ENCODE results near the gene NEK9.
"Not testable (repeated sequence)": the region's sequence is repeated elsewhere in the genome, so short reads cannot be mapped to it uniquely, and the experiment has no call there.

The NEK9 gene

DNA sequence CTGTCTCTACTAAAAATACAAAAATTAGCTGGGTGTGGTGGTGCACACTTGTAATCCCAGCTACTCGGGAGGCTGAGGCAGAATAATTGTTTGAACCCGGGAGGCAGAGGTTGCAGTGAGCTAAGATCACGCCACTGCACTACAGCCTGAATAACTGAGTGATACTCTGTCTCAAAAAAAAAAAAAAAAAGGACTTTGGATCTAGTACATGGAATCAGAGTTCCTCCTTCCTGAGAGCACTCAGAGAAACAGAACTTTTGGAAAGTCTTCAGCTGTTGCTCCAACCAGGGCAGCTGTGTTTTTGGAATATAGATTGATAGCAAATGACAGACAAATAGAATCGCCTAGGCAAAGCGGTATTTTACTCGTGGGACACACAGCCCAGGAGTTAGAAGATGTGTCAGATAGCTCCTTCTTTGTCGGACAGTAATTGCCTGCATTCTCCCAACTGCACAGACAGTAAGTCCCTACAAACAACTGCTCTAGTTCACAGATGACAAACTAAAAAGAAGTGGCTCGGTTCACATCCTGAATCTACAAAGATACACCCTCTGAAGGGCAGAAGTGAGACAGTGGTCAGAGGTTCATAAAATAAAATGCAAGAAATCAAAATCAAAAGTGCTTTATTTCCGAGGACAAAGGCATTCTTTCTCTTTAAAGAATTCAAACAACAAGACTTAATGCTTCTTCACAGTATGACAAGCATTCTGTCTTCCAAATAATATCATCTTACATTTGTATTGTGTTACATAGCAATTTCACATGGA is 17.1 kb upstream of the NEK9 start:
- no peak for DNase-seq

DNA sequence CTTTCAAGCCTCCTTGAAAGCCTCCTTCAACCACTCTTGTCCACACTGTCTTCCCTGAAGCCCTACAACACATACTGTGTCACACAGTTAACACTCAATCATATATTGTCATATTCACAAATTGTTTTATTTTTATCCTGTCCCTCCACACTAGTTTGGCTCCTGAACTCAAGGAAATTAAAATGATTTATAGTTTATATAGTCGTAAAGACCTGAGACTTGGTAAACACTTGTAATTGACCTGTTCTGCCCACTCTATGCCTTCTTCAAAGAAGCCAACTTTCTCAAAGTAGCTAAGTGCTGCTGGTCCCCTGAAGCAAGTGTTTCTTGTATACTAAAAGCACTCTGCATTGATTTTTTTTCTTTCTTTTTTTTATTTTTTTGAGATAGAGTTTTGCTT is 15.6 kb upstream of the NEK9 start:
- DNase-seq: no peak

DNA sequence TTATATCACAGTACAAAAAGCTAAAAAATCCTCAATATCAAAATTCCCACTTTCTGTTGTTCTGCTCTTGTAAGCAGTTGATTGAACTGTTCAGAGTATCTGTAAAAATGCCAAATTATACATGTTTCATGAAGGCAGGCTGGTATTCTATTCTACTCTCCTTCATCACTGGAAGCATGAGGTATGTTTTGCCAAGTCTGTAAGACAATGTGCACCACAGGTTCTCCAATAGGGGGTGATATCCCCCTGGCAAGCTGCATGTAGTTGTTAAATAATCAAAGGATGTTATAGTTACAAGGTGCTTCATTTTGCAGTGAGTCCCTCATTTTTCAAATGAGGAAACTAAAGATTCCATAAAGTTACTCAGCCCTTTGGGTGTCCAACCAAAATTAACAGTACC is 15.1 kb upstream of the NEK9 start:
- no peak for DNase-seq

DNA sequence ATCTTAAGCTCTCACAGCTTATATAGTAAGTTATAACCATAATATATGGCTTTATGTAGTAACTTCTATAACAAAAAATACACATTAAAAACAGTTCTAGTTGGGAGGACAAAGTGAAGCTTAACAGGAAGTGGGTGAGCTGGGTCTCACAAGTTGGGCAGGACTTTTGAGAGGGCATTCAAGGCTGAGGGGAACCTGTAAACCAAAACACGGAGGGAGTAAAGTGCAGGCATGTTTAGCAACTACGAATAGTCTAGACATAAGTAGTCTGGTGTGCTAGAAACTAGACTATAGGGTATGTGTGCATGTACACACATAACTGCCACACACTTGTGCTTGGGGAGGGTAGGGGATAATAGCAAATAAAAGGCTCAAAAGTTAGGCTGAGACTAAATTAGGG is 14.2 kb upstream of the NEK9 start:
- DNase-seq: no peak

DNA sequence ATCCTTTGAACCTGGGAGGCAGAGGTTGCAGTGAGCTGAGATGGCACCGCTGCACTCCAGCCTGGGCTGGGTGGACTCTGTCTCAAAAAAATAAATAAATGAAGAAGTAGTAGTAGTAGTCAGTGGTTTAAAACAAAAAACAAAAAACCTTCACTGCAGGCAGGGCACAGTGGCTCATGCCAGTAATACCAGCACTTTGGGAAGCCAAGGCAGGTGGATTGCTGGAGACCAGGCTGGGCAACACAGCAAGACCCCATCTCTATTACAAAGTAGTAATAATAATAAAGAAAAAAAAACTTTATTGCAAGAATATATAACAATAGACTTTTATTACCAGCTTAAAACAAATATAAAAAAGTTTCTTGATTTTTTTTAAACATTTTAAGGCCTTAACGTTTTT is 13.8 kb upstream of the NEK9 start:
- DNase-seq: no peak

DNA sequence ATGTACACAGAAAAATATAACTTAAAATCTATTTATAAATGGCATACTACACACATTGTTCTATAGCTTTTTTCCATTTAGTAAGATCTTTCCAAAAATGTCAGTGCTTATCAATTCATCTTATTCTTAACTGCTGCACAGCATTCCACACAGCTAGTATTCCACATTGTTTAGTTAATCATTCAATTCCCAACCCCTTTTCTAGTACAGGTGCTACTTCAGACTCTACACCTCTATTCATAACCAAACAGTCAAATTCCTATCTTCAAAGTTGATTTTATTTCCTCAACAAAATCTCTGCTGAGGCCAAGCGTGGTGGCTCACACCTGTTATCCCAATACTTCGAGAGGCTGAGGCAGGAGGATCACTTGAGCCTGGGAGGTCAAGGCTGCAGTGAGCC is 12.3 kb upstream of the NEK9 start:
- DNase-seq: no peak

DNA sequence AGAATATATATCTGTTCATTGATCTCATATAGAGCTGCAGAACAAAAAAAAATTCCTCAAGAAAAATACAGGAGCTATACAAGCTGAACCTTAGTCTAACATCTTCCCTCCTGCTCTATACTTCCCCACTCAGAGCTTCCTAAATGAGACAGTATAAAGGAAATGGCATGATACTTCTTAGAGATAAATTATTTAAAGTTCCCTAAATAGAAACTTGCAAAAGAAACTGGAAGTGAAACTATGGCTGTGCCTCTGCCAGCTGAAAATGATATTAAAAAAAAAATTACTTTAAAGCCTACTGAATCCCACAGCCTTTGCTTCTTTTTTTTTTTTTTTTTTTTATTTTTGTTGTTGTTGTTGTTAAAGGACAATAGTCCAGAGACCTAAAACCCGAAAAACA is 11.6 kb upstream of the NEK9 start:
- no peak for DNase-seq

DNA sequence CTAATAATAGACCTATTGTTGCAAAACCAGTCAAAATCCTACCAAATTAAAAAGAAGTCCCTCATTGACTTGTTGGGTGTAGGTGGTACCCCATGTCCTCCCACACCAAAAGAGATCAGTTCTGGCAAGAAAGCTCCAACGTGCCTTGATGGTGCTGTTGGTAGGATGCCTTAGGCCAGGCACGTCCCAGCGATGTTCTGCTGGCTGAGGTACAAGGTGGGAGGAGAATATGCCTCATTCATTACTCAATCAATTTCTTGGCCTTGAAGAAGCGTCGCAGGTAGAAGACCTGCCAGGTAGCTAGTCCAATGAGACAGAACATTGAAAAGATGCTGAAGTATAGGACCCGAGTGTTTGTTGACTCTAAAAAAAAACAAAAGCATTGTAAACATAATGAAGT is 7.8 kb upstream of the NEK9 start:
- DNase-seq: no peak

DNA sequence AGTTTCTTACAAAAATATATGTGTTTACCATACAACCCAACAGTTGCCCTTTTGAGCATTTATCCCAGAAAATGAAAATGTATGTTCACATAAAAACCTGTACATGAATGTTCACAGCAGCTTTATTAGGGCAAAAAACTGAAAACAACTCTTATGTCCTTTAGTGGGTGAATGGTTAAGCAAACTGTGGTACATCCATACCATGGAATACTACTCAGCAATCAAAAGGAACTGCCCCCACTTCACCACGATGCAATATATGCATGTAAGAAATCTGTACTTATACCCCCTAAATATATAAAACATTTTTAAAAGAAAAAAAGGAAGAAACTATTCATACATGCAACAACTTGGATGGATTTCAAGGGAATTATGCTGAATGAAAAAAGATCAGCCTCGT is 6.7 kb upstream of the NEK9 start:
- DNase-seq: no peak

DNA sequence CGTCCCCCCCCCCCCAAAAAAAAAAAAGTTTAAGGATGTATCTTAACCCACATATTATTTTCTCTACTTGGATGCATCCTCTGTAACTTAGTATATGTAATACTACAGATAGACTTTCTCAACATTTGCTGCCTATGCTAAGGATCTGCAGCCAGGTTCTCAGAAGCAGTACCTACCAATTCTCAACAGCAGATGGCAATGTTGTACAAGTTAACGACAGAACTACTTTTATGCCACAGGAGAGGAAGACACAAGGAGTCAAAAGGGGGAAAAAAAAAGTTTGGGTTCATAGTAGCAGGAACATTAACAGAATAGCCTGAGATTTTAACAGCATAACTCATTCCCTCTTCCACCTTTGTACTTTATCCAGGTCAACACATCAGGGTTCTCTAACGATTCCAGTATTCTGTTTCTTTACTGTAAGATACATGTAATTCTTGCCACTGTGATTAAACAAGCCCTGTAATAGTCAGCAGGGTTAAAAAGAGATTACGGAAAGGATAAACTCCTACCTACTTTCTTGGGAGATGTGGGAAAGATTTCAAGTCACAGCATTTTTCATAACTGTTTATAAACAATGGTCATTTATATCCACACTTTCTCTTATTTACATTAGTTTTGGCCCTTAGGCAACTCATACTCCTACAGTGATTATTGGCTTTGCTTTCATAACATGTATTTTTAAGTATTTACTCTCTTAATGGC is 5.7 kb upstream of the NEK9 start:
- no peak for DNase-seq

DNA sequence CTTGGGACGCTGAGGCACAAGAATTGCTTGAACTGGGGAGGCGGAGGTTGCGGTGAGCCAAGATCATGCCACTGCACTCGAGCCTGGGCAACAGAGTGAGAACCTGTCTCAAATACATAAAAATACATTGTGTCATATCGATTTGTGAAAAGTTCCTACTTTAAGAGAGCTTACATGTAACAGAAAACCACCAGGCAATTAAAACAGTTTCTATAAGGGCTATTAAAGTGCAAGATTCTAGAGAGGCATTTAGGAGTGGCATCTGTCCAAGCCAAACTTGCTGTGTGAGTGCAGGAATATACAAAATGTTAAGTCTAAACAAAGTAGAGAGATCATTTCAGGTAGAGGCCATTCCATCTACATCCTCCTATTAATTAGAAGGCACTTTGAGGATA is 1.7 kb upstream of the NEK9 start:
- no peak for DNase-seq

DNA sequence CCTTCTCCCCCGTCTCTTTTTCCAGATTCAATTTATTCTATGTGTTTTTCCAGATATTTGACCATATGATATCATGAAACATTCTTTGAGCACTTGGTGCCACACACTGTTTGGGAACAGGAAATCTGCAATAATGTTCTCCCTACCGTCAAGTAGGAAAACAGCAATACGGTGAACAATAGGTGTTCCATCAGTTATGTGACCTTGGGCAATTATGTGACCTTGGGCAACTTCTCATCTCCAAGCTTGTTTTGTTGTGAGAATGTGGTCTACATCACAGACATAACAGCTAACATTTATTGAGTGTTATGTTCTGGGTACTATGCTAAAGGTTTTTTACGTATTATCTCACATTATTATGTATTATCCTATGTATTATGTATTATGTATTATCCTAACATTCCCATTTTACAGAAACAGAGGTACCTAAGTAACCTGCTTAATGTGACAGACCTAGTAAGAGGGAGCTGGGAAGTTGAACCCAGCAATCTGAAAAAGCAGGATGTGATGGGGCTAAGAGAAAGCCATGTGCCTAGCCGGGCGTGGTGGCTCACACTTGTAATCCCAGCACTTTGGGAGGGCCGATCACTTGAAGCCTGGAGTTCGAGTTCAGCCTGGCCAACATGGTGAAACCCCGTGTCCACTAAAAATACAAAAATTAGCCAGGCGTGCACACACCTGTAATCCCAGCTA is 1.2 kb upstream of the NEK9 start:
- no peak for DNase-seq

DNA sequence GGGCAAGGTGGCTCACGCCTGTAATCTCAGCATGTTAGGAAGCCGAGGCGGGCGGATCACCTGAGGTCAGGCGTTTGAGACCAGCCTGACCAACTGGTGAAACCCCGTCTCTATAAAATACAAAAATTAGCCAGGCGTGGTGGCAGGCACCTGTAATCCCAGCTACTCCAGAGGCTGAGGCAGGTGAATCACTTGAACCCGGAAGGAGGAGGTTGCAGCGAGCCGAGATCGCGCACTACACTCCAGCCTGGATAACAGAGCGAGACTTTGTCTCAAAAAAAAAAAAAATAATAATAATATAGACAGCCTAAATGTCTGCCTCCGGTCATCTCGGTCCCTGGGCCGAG is 599 bp upstream of the NEK9 start:
- DNase-seq: not testable (repeated sequence)

DNA sequence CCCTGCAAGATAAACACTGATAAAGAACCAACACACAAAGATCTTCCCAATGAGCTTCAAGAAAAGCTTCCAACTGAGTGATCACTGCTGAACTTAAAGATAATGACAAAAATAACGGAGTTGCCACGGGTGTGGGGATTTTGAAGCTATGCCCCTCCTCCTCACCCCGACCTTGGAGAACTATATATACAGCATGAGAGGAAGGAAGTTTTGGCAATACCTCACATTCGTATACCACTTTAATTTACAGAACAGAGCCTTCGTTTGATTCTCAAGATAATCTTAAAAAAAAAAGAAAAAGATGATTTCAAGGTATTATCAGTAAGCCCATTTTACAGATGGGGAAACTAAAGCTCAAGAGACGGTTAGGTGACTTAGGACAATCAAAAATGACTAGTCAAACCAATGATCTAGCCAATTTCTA is 715 bp downstream of the NEK9 start:
- DNase-seq: no peak

DNA sequence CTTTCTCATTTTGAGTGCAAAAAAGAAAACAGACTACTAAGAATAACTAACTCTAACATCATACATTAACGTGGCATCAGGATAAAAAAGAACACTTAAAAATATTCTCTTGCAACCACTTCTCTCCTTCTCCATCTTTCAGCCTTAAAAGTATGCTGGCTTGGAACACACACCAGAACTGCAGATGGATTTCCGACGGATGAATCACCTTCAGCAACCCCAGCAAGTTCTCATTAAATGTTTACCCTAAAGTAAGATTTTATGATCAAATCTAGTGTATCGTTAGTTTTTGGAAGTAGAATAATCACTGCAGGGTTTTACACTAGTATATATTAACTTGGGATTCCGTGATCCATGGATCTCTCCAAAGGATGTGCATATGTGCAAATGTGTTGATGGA is 1.2 kb downstream of the NEK9 start:
- no peak for DNase-seq

DNA sequence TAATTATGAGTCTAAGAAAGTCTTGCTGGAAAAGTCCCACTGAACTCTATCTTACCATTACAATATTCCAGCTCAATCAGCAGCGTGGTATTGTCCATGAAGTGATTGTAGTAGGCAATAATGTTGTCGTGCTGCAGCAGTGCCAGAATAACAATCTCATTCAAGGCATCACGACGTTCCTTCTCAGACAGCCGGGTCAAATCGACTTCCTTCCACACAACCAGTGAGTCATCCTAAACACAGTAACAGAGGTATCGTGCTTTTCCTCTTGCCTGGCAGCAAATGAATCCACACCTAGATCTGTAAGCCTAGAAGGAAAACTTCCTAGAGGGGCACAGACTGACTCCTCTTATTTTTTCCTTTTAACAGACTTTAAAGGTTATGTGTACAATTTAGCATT is 2.9 kb downstream of the NEK9 start:
- DNase-seq: no peak

DNA sequence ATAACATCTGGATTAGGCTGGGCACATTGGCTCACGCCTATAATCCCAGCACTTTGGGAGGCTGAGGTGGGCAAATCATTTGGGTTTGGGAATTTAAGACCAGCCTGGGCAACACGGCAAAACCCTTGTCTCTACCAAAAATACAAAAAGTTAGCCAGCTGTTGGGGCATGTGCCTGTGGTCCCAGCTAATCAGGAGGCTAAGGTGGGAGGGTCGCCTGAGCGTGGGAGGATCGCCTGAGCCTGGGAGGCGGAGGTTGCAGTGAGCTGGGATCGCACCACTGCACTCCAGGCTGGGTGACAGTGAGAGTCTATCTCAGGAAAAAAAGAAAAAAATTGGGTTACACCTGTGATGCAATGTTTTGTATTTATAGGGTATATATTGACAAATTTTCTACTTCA is 5.3 kb downstream of the NEK9 start:
- no peak for DNase-seq

DNA sequence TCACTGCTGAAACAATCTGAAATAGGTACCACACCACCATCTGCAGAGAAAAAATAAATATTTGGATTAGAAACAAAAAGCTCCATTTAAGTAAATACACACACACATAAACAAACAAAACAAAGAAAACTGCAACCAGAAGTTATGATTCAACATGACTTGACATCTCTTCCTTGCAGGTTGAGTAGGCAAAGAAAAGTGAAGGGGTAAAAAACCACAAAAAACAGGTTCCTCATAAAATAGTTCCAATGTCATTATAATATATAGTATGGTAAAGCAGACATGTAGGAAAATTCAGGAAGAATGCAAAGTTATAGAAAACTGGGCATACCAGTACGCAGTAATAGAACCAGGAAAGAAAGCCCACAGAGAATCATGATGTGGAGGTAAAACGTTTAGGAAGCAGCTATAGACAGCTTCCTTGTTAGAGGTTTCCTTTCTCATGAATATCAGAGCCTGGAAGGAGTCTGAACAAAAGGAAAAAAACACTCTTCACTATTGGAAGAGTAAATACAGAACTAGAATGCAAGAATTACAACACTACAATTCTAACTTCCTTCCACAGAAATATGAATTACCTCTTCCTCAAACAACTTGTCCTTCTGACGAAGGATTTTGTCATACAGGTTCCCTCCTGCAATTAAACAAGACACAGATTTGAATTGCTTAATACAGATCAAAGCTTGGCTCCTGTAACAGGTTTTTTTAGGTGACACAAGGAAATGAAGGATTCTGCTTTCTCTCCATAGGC is 6.1 kb downstream of the NEK9 start:
- no peak for DNase-seq

DNA sequence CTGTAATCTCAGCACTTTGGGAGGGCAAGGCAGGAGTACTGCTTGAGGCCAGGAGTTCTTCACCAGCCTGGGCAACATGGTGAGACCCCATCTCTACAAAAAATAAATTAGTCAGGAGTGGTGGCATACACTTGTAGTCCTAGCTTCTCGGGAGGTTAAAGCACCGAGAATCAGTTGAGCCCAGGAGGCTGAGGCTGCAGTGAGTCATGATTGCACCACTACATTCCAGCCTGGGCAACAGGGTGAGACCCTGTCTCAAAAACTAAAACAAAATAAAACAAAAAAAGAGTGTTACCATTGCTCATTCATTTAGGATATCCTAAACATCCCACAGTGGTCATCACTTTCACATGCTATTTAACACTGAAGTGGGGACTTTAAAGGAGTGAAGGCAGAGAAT is 7.8 kb downstream of the NEK9 start:
- DNase-seq: no peak

DNA sequence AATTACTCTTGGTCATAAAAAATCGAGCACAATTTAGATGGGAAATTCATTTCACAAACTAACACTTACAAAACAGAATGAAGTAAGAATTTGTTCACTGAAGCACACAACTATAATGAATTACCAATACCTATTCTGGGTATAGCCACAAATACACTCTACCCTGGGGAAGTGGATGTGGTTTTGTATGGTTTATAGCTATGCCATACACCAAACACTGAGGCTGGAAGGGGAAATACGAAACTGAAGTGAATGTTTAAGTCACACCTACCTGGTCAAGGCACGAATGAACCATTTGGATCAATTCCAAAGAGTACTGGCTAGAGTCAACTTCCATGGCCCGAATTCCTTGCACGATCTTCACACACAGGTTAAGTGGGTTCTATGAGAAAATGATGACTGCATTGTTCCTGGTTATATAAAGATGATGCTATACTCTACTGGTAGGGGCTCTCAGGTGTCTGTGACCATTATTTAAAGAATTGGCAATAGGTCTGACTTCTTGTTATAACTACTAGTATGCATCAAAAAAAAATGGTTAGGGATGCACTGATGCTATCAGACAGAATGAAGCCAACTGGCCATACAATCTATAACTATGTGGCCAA is 12.8 kb downstream of the NEK9 start:
- no peak for DNase-seq

DNA sequence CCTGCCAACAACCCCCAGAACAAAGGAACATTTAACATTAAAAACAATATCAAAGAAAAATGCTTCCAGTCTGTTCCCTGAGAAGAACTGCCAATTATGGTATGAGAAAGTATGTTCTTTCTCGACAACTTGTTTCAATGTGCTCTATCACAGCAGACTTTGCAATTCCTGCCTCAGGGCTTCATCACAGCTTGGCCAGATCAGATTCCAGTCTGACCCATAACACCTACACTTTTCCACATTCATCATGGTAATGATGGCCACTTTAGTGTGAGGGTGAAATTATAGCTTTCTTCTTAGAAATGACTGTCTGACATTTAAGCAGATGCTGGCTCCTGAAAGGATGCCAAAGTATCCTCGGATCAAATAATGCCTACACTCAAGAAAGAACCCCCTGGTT is 17.0 kb downstream of the NEK9 start:
- DNase-seq: no peak

DNA sequence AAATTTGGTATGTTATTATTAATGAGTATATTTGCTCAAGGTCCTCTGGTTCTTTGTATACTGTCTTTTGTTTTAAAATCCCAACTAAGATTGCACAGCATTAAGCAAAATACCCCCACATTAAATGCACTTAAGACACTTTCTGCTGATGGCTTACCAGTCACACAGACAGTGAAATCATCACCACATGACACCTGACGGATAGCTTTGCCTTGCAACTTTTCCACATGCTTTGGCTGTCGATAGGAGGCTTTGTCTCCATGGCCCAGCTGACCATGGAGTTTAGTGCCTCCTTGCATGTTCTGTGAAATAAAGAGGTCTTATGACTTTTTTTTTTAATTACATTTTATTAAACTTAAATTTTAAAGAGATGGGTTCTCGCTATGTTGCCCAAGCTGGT is 19.7 kb downstream of the NEK9 start:
- no peak for DNase-seq

DNA sequence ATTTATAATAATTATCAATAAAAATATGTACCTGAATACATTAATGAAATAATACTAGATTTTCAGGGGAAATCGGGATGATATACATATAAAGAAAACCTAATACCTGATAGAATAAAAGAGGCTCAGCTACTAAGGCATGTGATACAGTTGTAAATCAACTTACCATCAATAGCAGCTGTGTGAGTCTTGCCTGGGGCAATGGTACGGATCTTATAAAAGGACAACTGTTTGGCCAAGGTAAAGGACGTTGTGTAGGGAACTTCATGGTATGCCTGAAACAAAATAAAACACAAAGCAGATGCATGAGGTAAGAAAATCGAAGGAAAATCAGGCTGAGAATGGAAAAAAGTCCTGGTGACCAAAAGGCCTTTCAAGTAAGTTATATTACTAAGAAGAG is 25.4 kb downstream of the NEK9 start:
- no peak for DNase-seq

Data from activated CD4-positive, CD25-positive, alpha-beta regulatory T cell treated with anti-CD3 and anti-CD28 coated beads, Interleukin-2, amount 50 U/mL, for 72 hours (primary cell).